Sigmoid colon (tissue), 7 donors: ENCODE data around the gene ITGB1. TPM values are rescaled to one million over a fixed set of nuclear protein-coding genes. Genes with fewer than 3 reads are reported as not detected.

Experiments
- DNase-seq: peaks from one replicate; pipeline ENCODE4 v3.0.0-alpha.2; 2019
- H3K27ac ChIP-seq, 4 donors: fragments of 200-600 bp; sonication (generic); one replicate each; pipeline ENCODE4 v1.5.1; 2016 to 2019; ENCODE audit warnings: mild to moderate bottlenecking in 1 of 4
- H3K27me3 ChIP-seq, 3 donors: fragments of 200-600 bp; sonication (generic); one replicate each; pipeline ENCODE4 v1.5.1; 2019; ENCODE audit warnings: mild to moderate bottlenecking in 1 of 3
- H3K36me3 ChIP-seq, 4 donors: fragments of 200-600 bp; sonication (generic); one replicate each; pipeline ENCODE4 v1.5.1; 2016 to 2019
- H3K4me1 ChIP-seq, 4 donors: fragments of 200-600 bp; sonication (generic); one replicate each; pipeline ENCODE4 v1.5.1; 2017 to 2019
- H3K4me3 ChIP-seq, 4 donors: fragments of 200-600 bp; sonication (generic); one replicate each; pipeline ENCODE4 v1.5.1; 2017 to 2019; ENCODE audit warnings: mild to moderate bottlenecking in 2 of 4, moderate library complexity in 1 of 4
- H3K9me3 ChIP-seq, 4 donors: fragments of 200-600 bp in 3 of 4; sonication (generic) in 3 of 4; one replicate each; pipeline versions ENCODE4 v1.5.1 to v1.6.1; 2013 to 2019
- EP300 ChIP-seq, 4 donors: sonication (generic); formaldehyde crosslinking; IDR thresholded peaks; one replicate each; pipeline ENCODE4 v1.6.1; 2017; ENCODE audit warnings: antibody characterized with exemption in 4 of 4
- POLR2A ChIP-seq, 2 donors: fragments of 450-650 bp; IDR thresholded peaks; one replicate each; pipeline ENCODE4 v1.6.1; 2016; ENCODE audit warnings: antibody characterized with exemption in 2 of 2, mild to moderate bottlenecking in 2 of 2, moderate library complexity in 2 of 2
- POLR2AphosphoS5 ChIP-seq, 4 donors: sonication (generic); formaldehyde crosslinking; IDR thresholded peaks; one replicate each; pipeline ENCODE4 v1.6.1; 2017; ENCODE audit warnings: antibody characterized with exemption in 4 of 4
- WGBS, 2 donors: extraction: QIAGEN DNeasy Blood & Tissue Kit; methylation state at CpG; one replicate each; pipeline ENCODE4 v1.1.7; 2013; 5-methylcytosine and 5-hydroxymethylcytosine counted together
- intact Hi-C: fragments of 100-400 bp; cut with DNase I; formaldehyde crosslinking; loops from one replicate; pipeline ENCODE4 v1.15.1; 2023
- polyA plus RNA-seq, 3 donors: library from polyadenylated mRNA; stranded (reverse); fragments of 200-250 nt; gene quantifications; one replicate each; pipeline ENCODE4 v1.2.3, GENCODE V29; 2013
- total RNA-seq, 4 donors: library from RNA; depleted of rRNA; stranded (reverse); fragments of >200 nt; gene quantifications; one replicate each; pipeline ENCODE4 v1.1.0, GENCODE V29; 2016
- TF ChIP-seq, protein P1 (sequence below), 4 experiments: fragments of 450-650 bp in 3 of 4; fragments of 200-600 bp in 1 of 4; IDR thresholded peaks; one replicate each; pipeline ENCODE4 v1.5.1; 2016 to 2019; ENCODE audit warnings: antibody characterized with exemption in 4 of 4, mild to moderate bottlenecking in 3 of 4, moderate library complexity in 2 of 4
- donor health status: healthy with polysubstance abuse.
- donor health status: Bipolar disorder and iron deficiency.
- donor health status: healthy.

Gene ITGB1
- total and polyA plus RNA-seq, 7 donors = 43.8 to 1,360 (median 588) TPM

DNA sequence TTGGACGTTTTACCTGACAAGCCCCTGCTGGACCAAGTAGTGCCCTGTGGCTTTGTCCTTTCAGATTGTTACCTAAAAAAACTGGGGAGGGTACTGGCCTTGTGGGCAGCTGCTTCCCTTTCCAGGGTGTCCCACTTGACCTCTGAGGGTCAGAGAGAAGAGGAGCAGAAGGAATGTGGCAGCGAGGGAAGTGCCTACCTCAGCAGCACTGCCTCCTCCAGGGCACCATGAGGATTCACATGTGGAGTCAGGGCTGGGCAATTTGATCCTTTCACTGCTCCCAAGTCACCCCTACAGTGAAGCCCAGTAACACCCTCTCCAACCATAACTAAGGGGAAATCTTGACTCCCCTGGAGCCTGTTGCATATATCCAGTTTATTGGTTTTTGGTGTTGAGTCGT lies 64.6 kb downstream of the ITGB1 start:
- peaks cover 0 to 4% (median 0%) of the 10 kb centered on the region in 4 donors for H3K4me1 ChIP-seq
- TF ChIP-seq POLR2AphosphoS5 (IDR thresholded peaks at IDR 0.05) (peak in 1 of 4 donors; percentile 20), POLR2A (IDR thresholded peaks at IDR 0.05) (no peak), EP300 (IDR thresholded peaks at IDR 0.05) (no peak)
- TF ChIP-seq, protein P1, sequence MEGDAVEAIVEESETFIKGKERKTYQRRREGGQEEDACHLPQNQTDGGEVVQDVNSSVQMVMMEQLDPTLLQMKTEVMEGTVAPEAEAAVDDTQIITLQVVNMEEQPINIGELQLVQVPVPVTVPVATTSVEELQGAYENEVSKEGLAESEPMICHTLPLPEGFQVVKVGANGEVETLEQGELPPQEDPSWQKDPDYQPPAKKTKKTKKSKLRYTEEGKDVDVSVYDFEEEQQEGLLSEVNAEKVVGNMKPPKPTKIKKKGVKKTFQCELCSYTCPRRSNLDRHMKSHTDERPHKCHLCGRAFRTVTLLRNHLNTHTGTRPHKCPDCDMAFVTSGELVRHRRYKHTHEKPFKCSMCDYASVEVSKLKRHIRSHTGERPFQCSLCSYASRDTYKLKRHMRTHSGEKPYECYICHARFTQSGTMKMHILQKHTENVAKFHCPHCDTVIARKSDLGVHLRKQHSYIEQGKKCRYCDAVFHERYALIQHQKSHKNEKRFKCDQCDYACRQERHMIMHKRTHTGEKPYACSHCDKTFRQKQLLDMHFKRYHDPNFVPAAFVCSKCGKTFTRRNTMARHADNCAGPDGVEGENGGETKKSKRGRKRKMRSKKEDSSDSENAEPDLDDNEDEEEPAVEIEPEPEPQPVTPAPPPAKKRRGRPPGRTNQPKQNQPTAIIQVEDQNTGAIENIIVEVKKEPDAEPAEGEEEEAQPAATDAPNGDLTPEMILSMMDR (IDR thresholded peaks at IDR 0.05) = no peak
- no peaks in the 10 kb centered on the region for H3K27me3 ChIP-seq
- H3K4me3 ChIP-seq = no peak overlapping the region
- H3K27ac ChIP-seq = no peak overlapping the region
- 58 to 74% methylated on average over 3 of the region's 3 CpGs for WGBS, 2 donors
- H3K36me3 ChIP-seq = peaks cover 0 to 23% (median 8%) of the 10 kb centered on the region in 4 donors
- H3K9me3 ChIP-seq = no peaks in the 10 kb centered on the region
- intact Hi-C loops = no loop called here
- DNase-seq = peak; percentile 56

DNA sequence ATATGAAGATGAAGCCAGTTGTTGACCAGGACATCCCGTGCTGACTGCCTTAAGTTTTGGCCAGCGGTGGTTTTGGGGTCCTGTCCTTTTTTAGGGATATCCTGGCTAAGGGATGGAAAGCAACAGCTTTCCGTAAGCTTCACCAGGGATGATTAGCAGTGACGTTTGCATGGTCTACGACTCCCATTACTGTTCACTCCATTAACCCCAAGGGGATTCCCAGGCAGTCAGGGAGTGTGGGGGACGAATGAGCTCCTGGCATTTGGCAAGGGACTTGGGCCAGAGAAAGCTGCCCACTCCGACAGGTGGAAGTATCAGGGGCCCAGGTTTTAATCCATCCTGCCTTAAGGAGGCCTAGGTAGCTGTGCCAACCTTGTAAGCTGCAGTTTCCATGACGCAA lies 66.8 kb downstream of the ITGB1 start:
- H3K9me3 ChIP-seq = no peaks in the 10 kb centered on the region
- H3K4me3 ChIP-seq = no peak overlapping the region
- no peak overlapping the region for H3K27ac ChIP-seq
- WGBS, 2 donors = 84 to 89% methylated on average over 8 of the region's 8 CpGs
- TF ChIP-seq POLR2AphosphoS5 (IDR thresholded peaks at IDR 0.05) (no peak), EP300 (IDR thresholded peaks at IDR 0.05) (no peak)
- intact Hi-C loops = no loop called here
- no peak for DNase-seq
- H3K27me3 ChIP-seq = no peaks in the 10 kb centered on the region
- peaks cover 0 to 6% (median 2%) of the 10 kb centered on the region in 4 donors for H3K36me3 ChIP-seq
- H3K4me1 ChIP-seq = peaks cover 0 to 4% (median 0%) of the 10 kb centered on the region in 4 donors

DNA sequence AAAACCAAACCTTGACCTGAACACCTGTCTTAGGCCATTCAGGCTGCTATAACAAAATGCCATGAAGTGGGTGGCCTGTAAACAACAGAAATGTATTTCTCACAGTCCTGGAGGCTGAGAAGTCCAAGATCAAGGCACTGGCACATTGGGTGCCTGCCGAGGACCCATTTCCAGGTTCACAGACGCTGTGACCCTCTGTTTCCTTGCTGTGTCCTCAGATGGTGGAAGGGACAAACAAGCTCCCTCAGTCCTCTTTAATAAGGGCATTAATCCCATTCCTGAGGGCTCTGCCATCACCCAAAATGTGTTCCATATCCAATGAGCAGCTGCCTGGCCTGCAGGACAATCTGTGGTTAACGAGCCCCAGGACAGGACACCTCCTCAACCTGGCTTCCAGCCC lies 67.6 kb downstream of the ITGB1 start:
- intact Hi-C loops = no loop called here
- whole genome bisulfite sequencing, 2 donors = 63 to 88% methylated on average over 3 of the region's 3 CpGs
- H3K4me3 ChIP-seq = no peak overlapping the region
- H3K27me3 ChIP-seq = no peaks in the 10 kb centered on the region
- no peaks in the 10 kb centered on the region for H3K9me3 ChIP-seq
- no peak overlapping the region for H3K27ac ChIP-seq
- DNase-seq = no peak
- no peak for TF ChIP-seq POLR2A (IDR thresholded peaks at IDR 0.05)
- TF ChIP-seq, protein P1 (IDR thresholded peaks at IDR 0.05) = no peak
- no peak for TF ChIP-seq POLR2AphosphoS5 (IDR thresholded peaks at IDR 0.05)
- TF ChIP-seq EP300 (IDR thresholded peaks at IDR 0.05) = no peak
- peaks cover 0 to 4% (median 0%) of the 10 kb centered on the region in 4 donors for H3K4me1 ChIP-seq
- H3K36me3 ChIP-seq = peaks cover 0 to 2% (median 0%) of the 10 kb centered on the region in 4 donors

DNA sequence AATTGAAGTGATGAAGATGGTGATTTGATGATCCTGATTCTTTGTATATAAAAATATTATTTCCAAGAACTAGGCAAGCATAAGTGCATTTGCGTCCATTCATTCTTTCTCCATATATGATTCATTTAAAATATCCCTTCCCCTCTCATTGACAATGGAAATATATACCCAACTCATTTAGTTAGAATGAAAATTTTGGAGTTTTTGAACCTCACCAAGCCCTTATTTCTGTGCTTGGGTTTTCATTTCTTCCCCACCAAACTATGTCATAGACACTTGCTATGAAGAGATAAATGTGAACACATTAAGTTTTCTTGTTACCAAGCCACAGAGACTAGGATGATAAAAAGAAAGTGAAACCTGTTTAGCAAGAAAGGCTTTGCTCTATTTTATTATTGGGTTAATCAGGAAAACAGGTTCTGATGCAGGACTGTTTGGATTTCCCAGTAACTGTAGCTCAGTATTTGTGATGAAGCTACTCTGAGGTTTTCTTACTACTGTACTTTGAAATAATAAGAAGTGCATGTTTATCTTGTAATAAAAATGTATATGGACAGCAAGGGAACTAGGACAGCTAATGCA lies 68.3 kb downstream of the ITGB1 start:
- Histone ChIP-seq H3K9me3 (no peaks in the 10 kb centered on the region), H3K4me1 (peaks cover 0 to 4% (median 0%) of the 10 kb centered on the region in 4 donors), H3K27ac (no peak overlapping the region), H3K27me3 (no peaks in the 10 kb centered on the region), H3K4me3 (no peak overlapping the region), H3K36me3 (no peaks in the 10 kb centered on the region)
- intact Hi-C loops = no loop called here
- no peak for DNase-seq
- 89 to 93% methylated on average over 1 of the region's 1 CpG for WGBS, 2 donors
- TF ChIP-seq, protein P1 (IDR thresholded peaks at IDR 0.05) = no peak
- no peak for TF ChIP-seq POLR2A (IDR thresholded peaks at IDR 0.05)
- no peak for TF ChIP-seq POLR2AphosphoS5 (IDR thresholded peaks at IDR 0.05)
- TF ChIP-seq EP300 (IDR thresholded peaks at IDR 0.05) = no peak

DNA sequence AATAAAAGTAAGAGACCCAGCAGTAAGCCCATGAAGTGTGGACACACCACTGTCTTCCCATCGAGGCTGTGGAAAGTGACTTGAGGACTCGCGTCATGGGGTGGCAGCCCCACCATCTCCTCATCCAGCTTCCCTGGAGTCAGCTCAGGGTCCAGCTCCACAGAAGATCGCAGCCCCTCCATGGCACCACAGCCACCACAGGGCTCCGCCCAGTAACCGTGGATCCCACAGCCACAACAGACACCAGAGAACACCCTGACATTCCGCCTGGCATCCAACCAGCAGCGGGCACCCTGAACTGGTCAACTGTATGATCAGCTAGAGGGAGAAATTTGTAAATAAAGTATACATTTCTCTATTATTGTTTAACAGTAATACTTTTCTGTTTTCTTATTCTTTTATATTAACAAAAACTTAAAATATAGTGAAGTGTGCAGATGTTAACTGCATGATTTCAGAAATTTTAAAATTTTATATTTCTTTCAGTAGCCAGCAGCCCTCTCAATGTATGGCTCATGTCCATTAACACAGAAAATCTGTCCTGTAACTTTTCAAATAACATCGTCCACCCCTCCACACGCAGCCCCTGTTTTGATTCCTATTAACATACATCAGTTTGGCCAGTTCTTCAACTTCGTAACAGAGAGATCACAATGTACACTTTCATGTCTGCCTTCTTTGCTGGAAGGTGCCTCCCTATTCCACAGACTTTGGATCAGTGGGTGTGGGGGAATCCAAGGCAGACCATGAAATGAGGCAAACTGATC lies 69.7 kb downstream of the ITGB1 start:
- H3K4me1 ChIP-seq = peaks cover 0 to 4% (median 0%) of the 10 kb centered on the region in 4 donors
- TF ChIP-seq POLR2AphosphoS5 (IDR thresholded peaks at IDR 0.05) (no peak), POLR2A (IDR thresholded peaks at IDR 0.05) (no peak), EP300 (IDR thresholded peaks at IDR 0.05) (no peak)
- TF ChIP-seq, protein P1 (IDR thresholded peaks at IDR 0.05) = no peak
- no peaks in the 10 kb centered on the region for H3K27me3 ChIP-seq
- no peak overlapping the region for H3K27ac ChIP-seq
- whole genome bisulfite sequencing, 2 donors = 93 to 94% methylated on average over 11 of the region's 11 CpGs
- H3K9me3 ChIP-seq = no peaks in the 10 kb centered on the region
- no peak overlapping the region for H3K4me3 ChIP-seq
- intact Hi-C loops = no loop called here
- DNase-seq = no peak
- H3K36me3 ChIP-seq = no peaks in the 10 kb centered on the region
